H1 (cell line): ENCODE results near the gene MYORG. TPM values are rescaled to one million over a fixed set of nuclear protein-coding genes. Genes with fewer than 3 reads are reported as not detected.

ENCODE experiments used
- CTCF ChIA-PET: fragments of 300-600 bp; sonication (Branson Sonifier 250); formaldehyde crosslinking; loops from one replicate; lab custom pipeline; 2021; ENCODE audit not compliant: partially characterized antibody; lab: Charles Lee
- POLR2A ChIA-PET: fragments of 300-600 bp; sonication (Branson Sonifier 250); formaldehyde crosslinking; loops from one replicate; lab custom pipeline; 2021; ENCODE audit warnings: inconsistent platforms; ENCODE audit not compliant: partially characterized antibody; lab: Charles Lee
- DNase-seq, 2 experiments: peaks; one replicate each; pipeline versions ENCODE4 v3.0.0 to v3.0.0-alpha.2; 2010 to 2022; ENCODE audit warnings: low spot score in 2 of 2, low read depth in 1 of 2, mixed read lengths in 1 of 2
- FAIRE-seq: peaks from 2 replicates; lab custom pipeline; 2011; peaks lifted over from hg19 to GRCh38; lab: Jason Lieb, UNC
- H2AFZ ChIP-seq: 2 replicates; pipeline ENCODE4 v1.8.1; 2012; ENCODE audit warnings: low read length, inconsistent platforms
- H2AK5ac ChIP-seq: 2 replicates; pipeline ENCODE4 v1.6.1; 2013; ENCODE audit warnings: low read depth, low read length
- H2BK120ac ChIP-seq: replicated peaks from 2 replicates; pipeline ENCODE3; 2013; ENCODE audit warnings: low read depth, low read length, inconsistent platforms
- H2BK12ac ChIP-seq: 2 replicates; pipeline ENCODE4 v1.6.1; 2013; ENCODE audit warnings: low read depth, low read length
- H2BK15ac ChIP-seq: 2 replicates; pipeline ENCODE4 v1.6.1; 2013; ENCODE audit warnings: low read length
- H2BK20ac ChIP-seq: 2 replicates; pipeline ENCODE4 v1.6.1; 2013; ENCODE audit warnings: low read length
- H2BK5ac ChIP-seq: 2 replicates; pipeline ENCODE4 v1.6.1; 2013; ENCODE audit warnings: low read depth, low read length
- H3K14ac ChIP-seq: 2 replicates; pipeline ENCODE4 v1.6.1; 2013; ENCODE audit warnings: inconsistent platforms; ENCODE audit not compliant: insufficient read length
- H3K18ac ChIP-seq: 2 replicates; pipeline ENCODE4 v1.6.1; 2013; ENCODE audit warnings: low read length; ENCODE audit errors: extremely low read depth
- H3K23ac ChIP-seq: 2 replicates; pipeline ENCODE4 v1.6.1; 2013; ENCODE audit warnings: inconsistent platforms; ENCODE audit not compliant: insufficient read length
- H3K23me2 ChIP-seq: 2 replicates; pipeline ENCODE4 v1.6.1; 2013; ENCODE audit warnings: low read depth, low read length
- H3K27ac ChIP-seq: 2 replicates; pipeline ENCODE4 v1.6.1; 2011; ENCODE audit warnings: low read depth, low read length, inconsistent platforms
- H3K27me3 ChIP-seq, 4 experiments: replicated peaks in 1 of 4; 1 replicate in 1 of 4; 2 replicates in 3 of 4; pipeline versions ENCODE4 v1.6.1 to v1.8.1; 2011 to 2013; ENCODE audit warnings: low read length in 3 of 4, mild to moderate bottlenecking in 3 of 4, inconsistent platforms in 2 of 4, mixed read lengths in 2 of 4, moderate library complexity in 1 of 4; ENCODE audit not compliant: control insufficient read depth in 3 of 4, insufficient read depth in 3 of 4; ENCODE audit errors: extremely low read depth in 1 of 4
- H3K36me3 ChIP-seq, 4 experiments: 2 replicates each; pipeline versions ENCODE4 v1.6.1 to v1.8.1; 2011 to 2013; ENCODE audit warnings: mild to moderate bottlenecking in 4 of 4, low read length in 3 of 4, moderate library complexity in 2 of 4, control low read depth in 1 of 4, inconsistent platforms in 1 of 4; ENCODE audit not compliant: insufficient read depth in 4 of 4, control insufficient read depth in 2 of 4
- H3K4ac ChIP-seq: replicated peaks from 2 replicates; pipeline ENCODE3; 2013; ENCODE audit warnings: low read length, low read depth, mixed read lengths, inconsistent platforms; ENCODE audit not compliant: insufficient read length
- H3K4me1 ChIP-seq, 4 experiments: replicated peaks in 1 of 4; 1 replicate in 1 of 4; 2 replicates in 3 of 4; pipeline versions ENCODE4 v1.6.1 to v1.8.1; 2011 to 2013; ENCODE audit warnings: low read length in 3 of 4, inconsistent platforms in 2 of 4, mixed read lengths in 1 of 4; ENCODE audit not compliant: insufficient read depth in 4 of 4, control insufficient read depth in 3 of 4
- H3K4me2 ChIP-seq, 2 experiments: 2 replicates each; pipeline versions ENCODE4 v1.6.1 to v1.8.1; 2011 to 2013; ENCODE audit warnings: low read depth in 2 of 2, low read length in 2 of 2, control low read depth in 1 of 2, inconsistent platforms in 1 of 2, mild to moderate bottlenecking in 1 of 2; ENCODE audit not compliant: insufficient read depth in 1 of 2
- H3K4me3 ChIP-seq, 4 experiments: fragments of 200-600, 300-600 bp in 1 of 4; sonication (generic), shearing (Covaris generic), sonication (Bioruptor Twin) in 1 of 4; 2 replicates each; pipeline versions ENCODE4 v1.5.1 to v1.8.1; 2011 to 2016; ENCODE audit warnings: low read length in 4 of 4, low read depth in 3 of 4, control low read depth in 2 of 4, inconsistent platforms in 2 of 4, mild to moderate bottlenecking in 2 of 4, mixed read lengths in 1 of 4, moderate library complexity in 1 of 4; ENCODE audit not compliant: insufficient read depth in 2 of 4; ENCODE audit errors: extremely low read depth in 1 of 4
- H3K56ac ChIP-seq: replicated peaks from 2 replicates; pipeline ENCODE3; 2013; ENCODE audit warnings: low read depth, mild to moderate bottlenecking, mixed read lengths, low read length, inconsistent platforms; ENCODE audit not compliant: insufficient read length
- H3K79me1 ChIP-seq: 2 replicates; pipeline ENCODE4 v1.6.1; 2013; ENCODE audit warnings: low read depth, low read length, control low read depth
- H3K79me2 ChIP-seq, 2 experiments: 2 replicates each; pipeline versions ENCODE4 v1.6.1 to v1.8.1; 2012 to 2013; ENCODE audit warnings: low read length in 2 of 2, mild to moderate bottlenecking in 2 of 2, inconsistent platforms in 1 of 2; ENCODE audit not compliant: insufficient read depth in 2 of 2, control insufficient read depth in 1 of 2
- H3K9ac ChIP-seq, 4 experiments: replicated peaks in 1 of 4; 1 replicate in 1 of 4; 2 replicates in 3 of 4; pipeline versions ENCODE4 v1.6.1 to v1.8.1; 2011 to 2013; ENCODE audit warnings: low read depth in 3 of 4, low read length in 3 of 4, control low read depth in 2 of 4, mild to moderate bottlenecking in 2 of 4, moderate library complexity in 2 of 4, inconsistent platforms in 1 of 4; ENCODE audit errors: extremely low read depth in 1 of 4
- H3K9me3 ChIP-seq, 2 experiments: 2 replicates each; pipeline versions ENCODE4 v1.6.1 to v1.8.1; 2012 to 2013; ENCODE audit warnings: mild to moderate bottlenecking in 2 of 2, moderate library complexity in 2 of 2, control low read depth in 1 of 2, inconsistent platforms in 1 of 2, low read depth in 1 of 2, low read length in 1 of 2, mixed read lengths in 1 of 2; ENCODE audit not compliant: insufficient read depth in 2 of 2
- H4K20me1 ChIP-seq, 2 experiments: replicated peaks in 1 of 2; 2 replicates each; pipeline versions ENCODE3 to v1.8.1; 2011 to 2013; ENCODE audit warnings: inconsistent platforms in 2 of 2, low read length in 2 of 2, mild to moderate bottlenecking in 1 of 2; ENCODE audit not compliant: insufficient read depth in 2 of 2, control insufficient read depth in 1 of 2
- H4K5ac ChIP-seq: 2 replicates; pipeline ENCODE4 v1.6.1; 2013; ENCODE audit warnings: low read length, low read depth, mixed read lengths, inconsistent platforms; ENCODE audit not compliant: insufficient read length
- H4K8ac ChIP-seq: 2 replicates; pipeline ENCODE4 v1.8.0; 2013; ENCODE audit warnings: mild to moderate bottlenecking, moderate library complexity, low read length, inconsistent platforms; ENCODE audit not compliant: insufficient read depth; ENCODE audit errors: extremely low read depth
- H4K91ac ChIP-seq: replicated peaks from 2 replicates; pipeline ENCODE3; 2013; ENCODE audit warnings: low read length, mixed read lengths, inconsistent platforms; ENCODE audit not compliant: insufficient read length
- CREB1 ChIP-seq: IDR thresholded peaks from 2 replicates; pipeline ENCODE4 v1.6.1; 2012; ENCODE audit warnings: inconsistent platforms
- EZH2 ChIP-seq: fragments of 200-600 bp; sonication (generic); IDR thresholded peaks from 2 replicates; pipeline ENCODE4 v1.7.1; 2012; ENCODE audit warnings: low read depth, mild to moderate bottlenecking, moderate library complexity, low read length, inconsistent platforms; ENCODE audit not compliant: severe bottlenecking
- KDM1A ChIP-seq: fragments of 200-600, 300-600 bp; sonication (generic); IDR thresholded peaks from 2 replicates; pipeline ENCODE4 v1.7.1; 2016; ENCODE audit warnings: mild to moderate bottlenecking, low read length, borderline replicate concordance
- KDM4A ChIP-seq: IDR thresholded peaks from one replicate; pipeline ENCODE4 v1.7.1; 2012; ENCODE audit warnings: low read depth, mild to moderate bottlenecking, moderate library complexity, low read length, inconsistent platforms; ENCODE audit not compliant: severe bottlenecking
- WGBS, 2 experiments: shearing (Covaris generic) in 1 of 2; methylation state at CpG; one replicate each; pipeline versions ENCODE4 v1.1.6 to v1.1.7; 2013 to 2015; ENCODE audit warnings: low lambda C conversion rate in 2 of 2, mixed read lengths in 2 of 2, inconsistent platforms in 1 of 2, low coverage in 1 of 2, missing lambda C conversion rate in 1 of 2; ENCODE audit not compliant: insufficient replicate concordance in 2 of 2, insufficient coverage in 1 of 2, insufficient read length in 1 of 2; ENCODE audit errors: extremely low coverage in 1 of 2, missing lambda C conversion rate in 1 of 2; 5-methylcytosine and 5-hydroxymethylcytosine counted together
- polyA plus RNA-seq, 7 experiments: library from polyadenylated mRNA; depleted of rRNA in 3 of 7; stranded (reverse) in 5 of 7; unstranded in 2 of 7; fragments of >200 nt in 5 of 7; fragments of 200-250 nt in 2 of 7; gene quantifications; 1 replicate in 5 of 7; 2 replicates in 1 of 7; 4 replicates in 1 of 7; pipeline versions ENCODE4 v1.2.1 to v1.2.3, GENCODE V29; 2011 to 2013; ENCODE audit warnings: missing spikeins in 2 of 7, mixed read lengths in 2 of 7
- total RNA-seq: library from RNA; stranded (reverse); fragmentation: NEBNext Ultra II Directional; extraction: Animal tissue kit (Norgen Biotek cat#: 25700); gene quantifications from 2 replicates; pipeline ENCODE4 v1.2.1, GENCODE V29; 2021

Gene MYORG
- total and polyA plus RNA-seq, 2 of the 8 experiments (the other 6 are each of a cell fraction or from before 2014, with no cell fraction given): 1.2 to 5.9 TPM

GRCh38 chr9:34333836-34334235, 42.9 kb downstream of the MYORG start:
- Histone ChIP-seq H3K9ac (no peak overlapping the region), H3K4me2 (peak overlapping the region in 1 of 2 experiments; percentile 8; a peak in 2 of 4 replicates)

More at GRCh38 chr9:34333836-34334235, 42.9 kb downstream of the MYORG start:
- Histone ChIP-seq H3K36me3 (peaks cover 0 to 4% (median 1%) of the 10 kb centered on the region in 4 experiments; a peak in 2 of 8 replicates), H2BK15ac (no peak overlapping the region), H3K27ac (no peak overlapping the region), H4K5ac (no peak overlapping the region), H2AFZ (no peak overlapping the region), H3K4me3 (no peak overlapping the region), H4K91ac (no peak overlapping the region), H3K4ac (no peak overlapping the region), H2BK12ac (no peak overlapping the region), H3K79me1 (no peaks in the 10 kb centered on the region), H3K4me1 (peaks cover 2 to 10% (median 9%) of the 10 kb centered on the region in 4 experiments; a peak in 5 of 7 replicates), H3K56ac (no peak overlapping the region), H2BK120ac (no peak overlapping the region), H2BK20ac (no peak overlapping the region), H4K20me1 (peaks cover 0 to 2% of the 10 kb centered on the region in 2 experiments), H3K9me3 (no peaks in the 10 kb centered on the region), H4K8ac (no peak overlapping the region), H2BK5ac (no peak overlapping the region), H3K79me2 (no peaks in the 10 kb centered on the region), H3K23ac (no peak overlapping the region), H3K23me2 (peaks cover 3% of the 10 kb centered on the region), H3K14ac (no peak overlapping the region), H3K18ac (no peak overlapping the region), H3K27me3 (no peaks in the 10 kb centered on the region), H2AK5ac (no peak overlapping the region)
- WGBS, 2 experiments: 48% methylated on average over 3 of the region's 3 CpGs; no CpG with 5 or more reads in 1 of the 2 experiments
- ChIA-PET POLR2A (interaction anchor here (0.6 to 1.7 kb wide), 6 partner anchors 9 to 46 kb away, joined by 3 to 5 read pairs (median 3); partner anchors contain the start of gene MYORG), CTCF (interaction anchor here (0.7 to 16.6 kb wide), 18 partner anchors 9 to 278 kb away, joined by 3 to 350 read pairs (median 4); partner anchors contain the start of genes MYORG and RPP25L)
- DNase-seq (no peak), FAIRE-seq (no peak)
- TF ChIP-seq KDM1A: no peak
- no peak for TF ChIP-seq CREB1
- TF ChIP-seq EZH2: no peak
- TF ChIP-seq KDM4A: no peak
